ENCODE data around the gene STXBP6. TPM values are rescaled to one million over a fixed set of nuclear protein-coding genes. Genes with fewer than 3 reads are reported as not detected.

Gene STXBP6
- total RNA-seq, 1 donor from 2014 or later = 29.4 TPM

- Histone ChIP-seq H3K27ac (no peak overlapping the region), H3K27me3 (ENCODE audit: low read depth) (no peaks in the 10 kb centered on the region), H3K4me3 (no peak overlapping the region), H3K36me3 (no peaks in the 10 kb centered on the region), H3K9me3 (no peaks in the 10 kb centered on the region), H3K4me1 (peaks cover 17% of the 10 kb centered on the region)
- intact Hi-C loops (cut with DNase I) = no loop called here
- TF ChIP-seq, protein P1, sequence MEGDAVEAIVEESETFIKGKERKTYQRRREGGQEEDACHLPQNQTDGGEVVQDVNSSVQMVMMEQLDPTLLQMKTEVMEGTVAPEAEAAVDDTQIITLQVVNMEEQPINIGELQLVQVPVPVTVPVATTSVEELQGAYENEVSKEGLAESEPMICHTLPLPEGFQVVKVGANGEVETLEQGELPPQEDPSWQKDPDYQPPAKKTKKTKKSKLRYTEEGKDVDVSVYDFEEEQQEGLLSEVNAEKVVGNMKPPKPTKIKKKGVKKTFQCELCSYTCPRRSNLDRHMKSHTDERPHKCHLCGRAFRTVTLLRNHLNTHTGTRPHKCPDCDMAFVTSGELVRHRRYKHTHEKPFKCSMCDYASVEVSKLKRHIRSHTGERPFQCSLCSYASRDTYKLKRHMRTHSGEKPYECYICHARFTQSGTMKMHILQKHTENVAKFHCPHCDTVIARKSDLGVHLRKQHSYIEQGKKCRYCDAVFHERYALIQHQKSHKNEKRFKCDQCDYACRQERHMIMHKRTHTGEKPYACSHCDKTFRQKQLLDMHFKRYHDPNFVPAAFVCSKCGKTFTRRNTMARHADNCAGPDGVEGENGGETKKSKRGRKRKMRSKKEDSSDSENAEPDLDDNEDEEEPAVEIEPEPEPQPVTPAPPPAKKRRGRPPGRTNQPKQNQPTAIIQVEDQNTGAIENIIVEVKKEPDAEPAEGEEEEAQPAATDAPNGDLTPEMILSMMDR (IDR thresholded peaks at IDR 0.05) = no peak
- no peak for DNase-seq
- no peak for ATAC-seq
Measured at GRCh38 chr14:24991288-24991687, 58.7 kb downstream of the STXBP6 start.

DNA sequence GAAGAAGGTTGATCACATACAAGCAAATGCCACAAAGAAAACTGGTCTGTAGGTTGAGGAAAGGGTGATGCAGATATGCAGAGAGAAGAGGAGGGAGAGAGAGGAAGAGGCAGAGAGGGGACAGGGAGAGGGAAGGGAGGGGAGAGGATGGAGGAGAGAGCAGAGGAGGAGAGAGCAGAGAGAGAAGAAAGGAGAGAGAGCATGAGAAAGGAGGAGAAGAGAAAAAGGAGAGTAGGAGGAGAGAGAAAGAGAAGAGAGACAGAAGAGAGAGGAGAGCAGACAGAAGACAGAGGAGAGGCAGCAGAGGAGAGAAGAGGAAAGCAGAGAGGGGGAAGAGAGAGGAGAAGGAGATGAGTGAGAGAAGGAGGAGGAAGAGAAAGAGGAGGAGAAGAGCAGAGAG, 59.2 kb downstream of the STXBP6 start:
- TF ChIP-seq, protein P1 (IDR thresholded peaks at IDR 0.05) = no peak
- ATAC-seq (no peak), DNase-seq (no peak)
- peaks cover 23% of the 10 kb centered on the region for H3K4me1 ChIP-seq
- no peaks in the 10 kb centered on the region for H3K36me3 ChIP-seq
- no peaks in the 10 kb centered on the region for H3K27me3 ChIP-seq (ENCODE audit: low read depth)
- H3K4me3 ChIP-seq = no peak overlapping the region
- H3K9me3 ChIP-seq = no peaks in the 10 kb centered on the region
- intact Hi-C loops (cut with DNase I) = no loop called here
- H3K27ac ChIP-seq = no peak overlapping the region

GRCh38 chr14:24990050-24990449, 59.9 kb downstream of the STXBP6 start:
- TF ChIP-seq, protein P1 (IDR thresholded peaks at IDR 0.05) = no peak
- H3K36me3 ChIP-seq = no peaks in the 10 kb centered on the region
- intact Hi-C loops (cut with DNase I) = no loop called here
- H3K27me3 ChIP-seq (ENCODE audit: low read depth) = no peaks in the 10 kb centered on the region
- ATAC-seq (no peak), DNase-seq (no peak)
- H3K9me3 ChIP-seq = no peaks in the 10 kb centered on the region
- H3K4me3 ChIP-seq = no peak overlapping the region
- peaks cover 30% of the 10 kb centered on the region for H3K4me1 ChIP-seq
- no peak overlapping the region for H3K27ac ChIP-seq

DNA sequence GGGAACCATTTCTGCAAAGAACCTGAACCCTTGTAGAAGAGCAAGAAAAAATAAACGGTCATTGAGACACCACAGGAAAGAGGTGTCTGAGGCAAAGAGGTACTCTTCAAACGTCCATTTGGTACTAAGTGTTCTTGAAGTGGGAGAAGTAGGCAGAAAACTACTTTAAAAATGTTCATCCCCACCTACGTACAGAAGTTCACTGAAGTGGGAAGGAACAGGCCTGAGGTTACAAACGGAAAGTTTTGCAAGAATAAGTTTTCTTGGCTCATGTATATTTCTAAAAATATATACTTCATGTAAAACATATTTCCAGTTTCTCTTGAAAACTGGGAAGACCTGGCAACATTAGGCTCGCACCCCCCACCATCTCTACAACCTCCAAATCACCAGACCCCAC, 61.2 kb downstream of the STXBP6 start:
- peaks cover 37% of the 10 kb centered on the region for H3K4me1 ChIP-seq
- DNase-seq = no peak
- no peaks in the 10 kb centered on the region for H3K36me3 ChIP-seq
- no peaks in the 10 kb centered on the region for H3K27me3 ChIP-seq (ENCODE audit: low read depth)
- intact Hi-C loops (cut with DNase I) = no loop called here
- no peak overlapping the region for H3K27ac ChIP-seq
- H3K9me3 ChIP-seq = no peaks in the 10 kb centered on the region
- no peak overlapping the region for H3K4me3 ChIP-seq
- TF ChIP-seq, protein P1 (IDR thresholded peaks at IDR 0.05) = no peak
- peak in 1 of 2 donors; percentile 25 for ATAC-seq

DNA sequence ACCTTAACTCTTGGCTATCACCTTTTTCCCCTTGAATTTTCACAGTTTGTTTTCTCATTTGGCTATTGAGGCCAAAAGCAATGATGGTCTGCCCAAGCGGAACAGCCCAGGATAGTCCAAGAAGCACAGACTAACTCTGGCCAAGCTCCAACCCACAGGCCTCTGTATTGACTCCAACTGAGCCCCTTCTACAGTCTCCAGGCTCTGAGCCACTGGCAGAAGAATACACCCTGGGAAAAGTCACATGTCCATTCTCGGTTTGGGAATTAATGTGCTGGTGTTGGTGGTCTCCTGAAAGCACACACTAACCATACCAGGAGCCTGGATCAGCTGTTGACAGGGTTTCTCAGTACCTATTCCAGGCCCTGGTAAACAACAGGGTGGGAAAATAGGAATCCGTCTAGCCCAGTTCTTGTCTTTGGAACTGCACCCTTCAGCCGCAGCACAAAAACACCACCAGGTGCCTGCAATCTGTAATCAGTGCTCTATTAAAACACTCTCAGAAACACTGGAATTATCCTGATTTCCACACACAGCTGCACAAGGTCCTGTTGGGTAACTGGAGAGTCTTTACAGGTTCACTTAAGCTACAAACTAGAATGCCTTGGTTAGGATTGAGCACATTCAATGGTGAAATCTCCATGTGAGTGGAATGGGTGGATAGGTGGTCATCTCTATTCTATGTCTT, 63.6 kb downstream of the STXBP6 start:
- intact Hi-C loops (cut with DNase I) = no loop called here
- DNase-seq (no peak), ATAC-seq (no peak)
- no peaks in the 10 kb centered on the region for H3K36me3 ChIP-seq
- peak overlapping the region; percentile 48 for H3K27ac ChIP-seq
- TF ChIP-seq, protein P1 (IDR thresholded peaks at IDR 0.05) = no peak
- H3K9me3 ChIP-seq = no peaks in the 10 kb centered on the region
- no peaks in the 10 kb centered on the region for H3K27me3 ChIP-seq (ENCODE audit: low read depth)
- H3K4me3 ChIP-seq = no peak overlapping the region
- peaks cover 37% of the 10 kb centered on the region for H3K4me1 ChIP-seq

Data from lower lobe of right lung (tissue), 2 donors.